ENCODE data around the gene MT1E.
"Not testable (repeated sequence)": the region's sequence is repeated elsewhere in the genome, so short reads cannot be mapped to it uniquely, and the experiment has no call there.

The MT1E gene

GRCh38 chr16:56669840-56670619 is 44.4 kb downstream of the MT1E start:
- Histone ChIP-seq H3K27ac (ENCODE audit: low read length) (no peak overlapping the region), H3K4me3 (ENCODE audit: low read length) (no peak overlapping the region), H3K4me1 (ENCODE audit: low read length) (no peaks in the 10 kb centered on the region), H3K4me2 (ENCODE audit: low read length) (no peak overlapping the region), H3K79me2 (ENCODE audit: low read length) (no peaks in the 10 kb centered on the region), H3K36me3 (replicated peaks; ENCODE audit: low read depth, low read length) (no peaks in the 10 kb centered on the region), H3K9ac (ENCODE audit: low read length) (no peak overlapping the region), H4K20me1 (ENCODE audit: insufficient read depth, low read length) (no peaks in the 10 kb centered on the region), H3K9me3 (ENCODE audit: insufficient read depth, low read length) (no peaks in the 10 kb centered on the region), H3K27me3 (ENCODE audit: low read depth, low read length) (peaks cover 29% of the 10 kb centered on the region), H2AFZ (ENCODE audit: low read depth, low read length) (no peak overlapping the region)
- no peak for TF ChIP-seq EZH2phosphoT487 (IDR thresholded peaks at IDR 0.05; ENCODE audit: low read depth)
- no peak for TF ChIP-seq CTCF (IDR thresholded peaks at IDR 0.05; ENCODE audit: low read depth, low read length)

- Histone ChIP-seq H3K27me3 (ENCODE audit: low read depth, low read length) (peaks cover 32% of the 10 kb centered on the region), H3K4me3 (ENCODE audit: low read length) (no peak overlapping the region), H3K9me3 (ENCODE audit: insufficient read depth, low read length) (no peaks in the 10 kb centered on the region), H3K4me2 (ENCODE audit: low read length) (no peak overlapping the region), H3K36me3 (replicated peaks; ENCODE audit: low read depth, low read length) (no peaks in the 10 kb centered on the region), H4K20me1 (ENCODE audit: insufficient read depth, low read length) (no peaks in the 10 kb centered on the region), H3K27ac (ENCODE audit: low read length) (no peak overlapping the region), H3K4me1 (ENCODE audit: low read length) (no peaks in the 10 kb centered on the region), H2AFZ (ENCODE audit: low read depth, low read length) (no peak overlapping the region), H3K79me2 (ENCODE audit: low read length) (no peaks in the 10 kb centered on the region), H3K9ac (ENCODE audit: low read length) (no peak overlapping the region)
- no peak for TF ChIP-seq CTCF (IDR thresholded peaks at IDR 0.05; ENCODE audit: low read depth, low read length)
- no peak for TF ChIP-seq EZH2phosphoT487 (IDR thresholded peaks at IDR 0.05; ENCODE audit: low read depth)
Measured at GRCh38 chr16:56670620-56670934, 45.0 kb downstream of the MT1E start.

DNA sequence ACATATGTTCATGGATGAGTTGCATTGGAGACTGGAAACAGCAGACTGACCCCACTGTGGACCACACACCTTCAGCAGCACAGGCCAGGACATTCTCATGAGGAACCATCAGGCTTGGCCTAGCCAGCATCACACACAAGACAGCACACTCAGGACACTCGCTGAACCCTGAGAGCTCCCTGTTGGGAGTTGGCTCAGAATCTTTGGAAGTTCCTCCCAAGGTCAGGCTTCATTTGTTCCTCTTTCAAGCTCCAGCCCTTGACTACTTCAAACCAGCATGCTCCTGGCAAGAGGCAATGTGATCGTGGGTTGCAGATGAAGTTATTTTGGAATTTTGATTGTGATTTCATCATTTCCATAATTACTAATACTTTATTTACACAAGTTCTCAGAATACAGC is 46.1 kb downstream of the MT1E start:
- not testable (repeated sequence) for H3K9ac ChIP-seq (ENCODE audit: low read length); H3K36me3 ChIP-seq (replicated peaks; ENCODE audit: low read depth, low read length); H3K9me3 ChIP-seq (ENCODE audit: insufficient read depth, low read length); H3K79me2 ChIP-seq (ENCODE audit: low read length); H3K4me1 ChIP-seq (ENCODE audit: low read length); H3K4me3 ChIP-seq (ENCODE audit: low read length); H4K20me1 ChIP-seq (ENCODE audit: insufficient read depth, low read length); H3K4me2 ChIP-seq (ENCODE audit: low read length); H3K27ac ChIP-seq (ENCODE audit: low read length); H2AFZ ChIP-seq (ENCODE audit: low read depth, low read length)
- peaks cover 32% of the 10 kb centered on the region for H3K27me3 ChIP-seq (ENCODE audit: low read depth, low read length)

DNA sequence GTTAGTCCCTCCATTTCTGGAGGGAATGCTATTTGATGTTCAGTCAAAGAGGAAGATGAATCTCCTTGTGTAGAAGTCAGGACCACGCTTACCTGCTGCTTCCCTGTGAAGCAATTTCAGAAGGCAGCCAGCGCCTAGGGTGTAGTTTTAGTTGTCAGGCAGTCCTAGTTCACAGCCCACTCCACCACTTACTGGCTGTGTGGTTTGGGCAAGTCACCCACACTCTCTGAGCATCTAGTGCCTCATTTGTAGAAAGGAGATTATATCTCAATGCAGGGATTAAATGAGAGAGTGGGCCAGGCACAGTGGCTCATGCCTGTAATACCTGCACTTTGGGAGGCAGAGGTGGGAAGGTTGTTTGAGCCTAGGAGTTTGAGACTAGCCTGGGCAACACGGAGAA is 46.6 kb downstream of the MT1E start:
- H3K4me2 ChIP-seq (ENCODE audit: low read length); H3K4me1 ChIP-seq (ENCODE audit: low read length); H3K9me3 ChIP-seq (ENCODE audit: insufficient read depth, low read length): not testable (repeated sequence)

DNA sequence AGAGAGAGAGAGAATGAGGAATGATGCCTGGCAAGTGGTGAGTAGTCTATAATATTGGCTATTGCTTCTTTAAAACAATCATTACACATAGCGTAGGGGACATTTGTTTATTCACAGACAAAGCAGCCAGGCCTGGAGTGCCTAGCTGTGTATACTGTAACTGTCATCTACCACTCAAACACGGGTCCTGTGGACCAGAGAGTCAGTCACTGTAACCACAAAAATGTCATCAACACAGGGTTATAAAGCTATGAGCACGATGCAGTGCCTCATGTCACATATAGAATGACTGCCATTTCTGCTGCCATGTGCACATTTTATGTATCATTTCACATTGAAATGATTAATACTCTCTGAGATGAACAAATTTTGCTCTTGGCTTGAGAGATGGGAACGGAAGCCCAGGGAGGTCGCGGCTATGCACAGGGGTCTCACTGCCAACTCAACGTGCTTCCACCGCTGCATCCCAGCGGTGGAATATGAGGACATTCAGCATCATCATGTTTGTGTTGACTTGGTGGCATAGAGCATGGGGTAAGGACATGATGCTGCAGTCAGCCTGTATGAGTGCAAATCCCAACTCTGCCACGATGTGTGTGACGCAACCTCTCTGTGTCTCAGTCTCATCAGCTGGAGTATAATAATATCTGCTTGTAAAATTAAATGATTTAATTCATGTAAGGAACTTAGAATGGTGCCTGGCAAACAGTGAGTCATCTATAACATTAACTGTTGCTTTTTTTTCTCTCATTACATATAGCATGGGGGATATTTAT is 47.4 kb downstream of the MT1E start:
- no peak overlapping the region for H3K4me2 ChIP-seq (ENCODE audit: low read length)
- TF ChIP-seq EZH2phosphoT487 (IDR thresholded peaks at IDR 0.05; ENCODE audit: low read depth) (no peak), CTCF (IDR thresholded peaks at IDR 0.05; ENCODE audit: low read depth, low read length) (no peak)
- no peak overlapping the region for H3K9ac ChIP-seq (ENCODE audit: low read length)
- H3K27me3 ChIP-seq (ENCODE audit: low read depth, low read length), result peaks cover 32% of the 10 kb centered on the region
- no peak overlapping the region for H3K27ac ChIP-seq (ENCODE audit: low read length)
- H4K20me1 ChIP-seq (ENCODE audit: insufficient read depth, low read length), result no peaks in the 10 kb centered on the region
- no peak overlapping the region for H3K4me3 ChIP-seq (ENCODE audit: low read length)
- no peaks in the 10 kb centered on the region for H3K36me3 ChIP-seq (replicated peaks; ENCODE audit: low read depth, low read length)
- H3K4me1 ChIP-seq (ENCODE audit: low read length), result no peaks in the 10 kb centered on the region
- no peaks in the 10 kb centered on the region for H3K79me2 ChIP-seq (ENCODE audit: low read length)
- H3K9me3 ChIP-seq (ENCODE audit: insufficient read depth, low read length), result no peaks in the 10 kb centered on the region
- H2AFZ ChIP-seq (ENCODE audit: low read depth, low read length), result no peak overlapping the region

More for the DNA sequence above, 46.6 kb downstream of the MT1E start:
- H3K9ac ChIP-seq (ENCODE audit: low read length); H4K20me1 ChIP-seq (ENCODE audit: insufficient read depth, low read length); H3K79me2 ChIP-seq (ENCODE audit: low read length); H3K36me3 ChIP-seq (replicated peaks; ENCODE audit: low read depth, low read length); H3K4me3 ChIP-seq (ENCODE audit: low read length); H3K27ac ChIP-seq (ENCODE audit: low read length); H2AFZ ChIP-seq (ENCODE audit: low read depth, low read length): not testable (repeated sequence)
- H3K27me3 ChIP-seq (ENCODE audit: low read depth, low read length), result peaks cover 32% of the 10 kb centered on the region
